ENCODE data around the gene DGAT2. TPM values are rescaled to one million over a fixed set of nuclear protein-coding genes. Genes with fewer than 3 reads are reported as not detected.

The DGAT2 gene
- total RNA-seq, 1 donor from 2014 or later: 7.4 TPM

- DNase-seq (no peak), ATAC-seq (no peak)
- Histone ChIP-seq H3K27me3 (ENCODE audit: low read depth) (peaks cover 24% of the 10 kb centered on the region), H3K9me3 (no peaks in the 10 kb centered on the region), H3K4me3 (no peak overlapping the region), H3K27ac (no peak overlapping the region), H3K36me3 (no peaks in the 10 kb centered on the region), H3K4me1 (peaks cover 32% of the 10 kb centered on the region)
- intact Hi-C loops (cut with DNase I): no loop called here
- no peak for TF ChIP-seq CTCF (IDR thresholded peaks at IDR 0.05)
Measured at GRCh38 chr11:75765116-75765515, 3.5 kb upstream of the DGAT2 start.

GRCh38 chr11:75766443-75767227 lies 1.9 kb upstream of the DGAT2 start:
- peaks cover 24% of the 10 kb centered on the region for H3K27me3 ChIP-seq (ENCODE audit: low read depth)
- H3K36me3 ChIP-seq: no peaks in the 10 kb centered on the region
- H3K4me1 ChIP-seq: peaks cover 38% of the 10 kb centered on the region
- H3K9me3 ChIP-seq: no peaks in the 10 kb centered on the region
- no peak overlapping the region for H3K27ac ChIP-seq
- no peak for TF ChIP-seq CTCF (IDR thresholded peaks at IDR 0.05)
- DNase-seq (no peak), ATAC-seq (no peak)
- no peak overlapping the region for H3K4me3 ChIP-seq
- intact Hi-C loops (cut with DNase I): no loop called here

GRCh38 chr11:75767228-75767572 lies 1.4 kb upstream of the DGAT2 start:
- ATAC-seq: no peak
- H3K4me1 ChIP-seq: peaks cover 43% of the 10 kb centered on the region
- H3K4me3 ChIP-seq: no peak overlapping the region

GRCh38 chr11:75767793-75768111 lies 826 bp upstream of the DGAT2 start:
- no peak overlapping the region for H3K27ac ChIP-seq
- H3K4me3 ChIP-seq: peak overlapping the region; percentile 59
- no peak for TF ChIP-seq CTCF (IDR thresholded peaks at IDR 0.05)
- H3K9me3 ChIP-seq: no peaks in the 10 kb centered on the region
- H3K27me3 ChIP-seq (ENCODE audit: low read depth): peaks cover 24% of the 10 kb centered on the region
- no peak for DNase-seq
- H3K4me1 ChIP-seq: peaks cover 40% of the 10 kb centered on the region
- intact Hi-C loops (cut with DNase I): no loop called here
- ATAC-seq: no peak
- no peaks in the 10 kb centered on the region for H3K36me3 ChIP-seq

More at GRCh38 chr11:75767228-75767572, 1.4 kb upstream of the DGAT2 start:
- Histone ChIP-seq H3K27ac (no peak overlapping the region), H3K27me3 (ENCODE audit: low read depth) (peaks cover 24% of the 10 kb centered on the region), H3K9me3 (no peaks in the 10 kb centered on the region), H3K36me3 (no peaks in the 10 kb centered on the region)
- no peak for TF ChIP-seq CTCF (IDR thresholded peaks at IDR 0.05)
- DNase-seq: no peak
- intact Hi-C loops (cut with DNase I): no loop called here

- DNase-seq (no peak), ATAC-seq (peak; percentile 2 to 3)
- peak overlapping the region; percentile 71 for H3K27ac ChIP-seq
- peaks cover 24% of the 10 kb centered on the region for H3K27me3 ChIP-seq (ENCODE audit: low read depth)
- intact Hi-C loops (cut with DNase I): no loop called here
- no peak for TF ChIP-seq CTCF (IDR thresholded peaks at IDR 0.05)
- H3K4me3 ChIP-seq: peak overlapping the region; percentile 59
- H3K4me1 ChIP-seq: peaks cover 40% of the 10 kb centered on the region
- H3K9me3 ChIP-seq: no peaks in the 10 kb centered on the region
- no peaks in the 10 kb centered on the region for H3K36me3 ChIP-seq
Measured at GRCh38 chr11:75768909-75769771, 562 bp downstream of the DGAT2 start.

All from lower lobe of right lung (tissue), 2 donors.